Stomach smooth muscle (tissue), 2 donors: ENCODE results near the gene CA10.

Experiments used
- H3K27ac ChIP-seq: one replicate; pipeline ENCODE4 v1.7.0; 2013; ENCODE audit warnings: mild to moderate bottlenecking, low read length, inconsistent platforms
- H3K27me3 ChIP-seq, 2 donors: one replicate each; pipeline ENCODE4 v1.7.0; 2013; ENCODE audit warnings: low read length in 2 of 2; ENCODE audit not compliant: insufficient read depth in 2 of 2, control insufficient read depth in 1 of 2
- H3K36me3 ChIP-seq, 2 donors: one replicate each; pipeline ENCODE4 v1.7.0; 2013; ENCODE audit warnings: low read length in 2 of 2; ENCODE audit not compliant: control insufficient read depth in 2 of 2, insufficient read depth in 2 of 2
- H3K4me1 ChIP-seq: one replicate; pipeline ENCODE4 v1.7.0; 2013; ENCODE audit warnings: low read length; ENCODE audit not compliant: control insufficient read depth, insufficient read depth
- H3K4me3 ChIP-seq, 2 donors: one replicate each; pipeline ENCODE4 v1.7.0; 2013; ENCODE audit warnings: low read length in 2 of 2
- H3K9ac ChIP-seq, 2 donors: one replicate each; pipeline ENCODE4 v1.7.0; 2013; ENCODE audit warnings: low read length in 2 of 2, mild to moderate bottlenecking in 1 of 2
- H3K9me3 ChIP-seq, 2 donors: one replicate each; pipeline ENCODE4 v1.7.0; 2013; ENCODE audit warnings: low read length in 2 of 2; ENCODE audit not compliant: control insufficient read depth in 2 of 2
- donor health status: healthy.
- donor health status: Pancreatic carcinoma.

Gene CA10

DNA sequence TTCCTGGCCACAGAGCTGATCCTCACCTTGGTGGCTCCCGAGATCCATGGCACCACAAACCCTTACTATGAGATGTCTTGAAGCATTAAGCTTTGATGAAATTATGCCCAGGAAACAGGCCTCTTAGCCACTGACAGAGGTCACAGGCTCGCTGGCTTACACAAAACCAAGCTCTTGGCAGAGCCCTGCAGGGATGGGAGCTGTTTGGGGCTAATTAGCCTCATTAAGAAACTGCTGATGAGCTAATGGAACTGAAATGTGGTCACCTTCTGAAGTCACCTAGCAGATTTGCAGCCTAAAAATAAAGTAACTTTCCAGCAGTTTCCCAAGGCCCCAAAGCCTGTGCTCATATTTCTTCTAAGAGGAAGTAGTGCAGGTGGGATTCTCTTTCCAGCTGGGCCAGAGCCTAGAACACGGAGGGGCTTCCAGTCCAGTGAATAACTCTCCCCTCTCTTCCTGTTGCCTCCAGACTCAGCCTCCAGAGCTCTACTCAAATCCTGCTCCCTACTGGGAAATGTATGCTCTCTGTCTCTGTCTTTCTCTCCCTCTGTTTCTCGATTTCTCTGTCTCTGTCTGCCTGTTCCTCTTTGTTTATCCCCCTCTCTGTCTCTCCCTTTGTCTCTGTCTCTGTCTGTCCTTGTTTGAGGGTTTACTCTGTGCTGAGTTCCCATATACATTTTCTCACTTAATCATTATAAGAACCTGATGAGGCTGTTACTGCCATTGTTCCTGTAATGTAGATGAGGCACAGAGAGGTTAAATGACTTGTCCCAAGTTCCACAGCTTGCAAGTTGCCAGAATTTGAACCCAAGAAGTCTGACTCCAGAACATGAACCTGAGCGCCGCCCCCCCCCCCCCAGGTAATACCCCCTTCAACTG lies 338.9 kb downstream of the CA10 start:
- Histone ChIP-seq H3K9me3 (no peaks in the 10 kb centered on the region), H3K27me3 (no peaks in the 10 kb centered on the region), H3K36me3 (no peaks in the 10 kb centered on the region), H3K4me1 (no peaks in the 10 kb centered on the region), H3K4me3 (no peak overlapping the region), H3K27ac (no peak overlapping the region), H3K9ac (no peak overlapping the region)

DNA sequence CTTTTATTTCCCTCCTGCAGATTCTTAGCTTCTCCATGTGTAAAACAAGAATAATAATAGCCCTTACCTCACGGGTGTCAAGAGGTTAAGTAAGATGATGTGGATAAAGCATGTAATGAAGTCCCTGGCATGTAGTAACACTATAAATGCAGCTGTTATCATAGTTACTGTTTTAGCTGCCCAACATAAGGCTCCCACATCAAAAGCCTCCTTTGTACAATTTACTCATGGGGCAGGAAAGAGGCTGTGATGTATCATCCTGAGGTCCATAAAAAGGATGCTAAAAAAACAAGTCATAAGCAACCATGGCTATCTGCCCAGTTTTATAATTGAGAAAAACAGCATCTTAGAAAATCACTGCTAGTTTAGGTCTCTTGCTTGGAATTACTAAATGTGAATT lies 339.7 kb downstream of the CA10 start:
- Histone ChIP-seq H3K9ac (no peak overlapping the region), H3K27ac (no peak overlapping the region), H3K9me3 (no peaks in the 10 kb centered on the region), H3K27me3 (no peaks in the 10 kb centered on the region), H3K4me1 (no peaks in the 10 kb centered on the region), H3K36me3 (no peaks in the 10 kb centered on the region), H3K4me3 (no peak overlapping the region)

DNA sequence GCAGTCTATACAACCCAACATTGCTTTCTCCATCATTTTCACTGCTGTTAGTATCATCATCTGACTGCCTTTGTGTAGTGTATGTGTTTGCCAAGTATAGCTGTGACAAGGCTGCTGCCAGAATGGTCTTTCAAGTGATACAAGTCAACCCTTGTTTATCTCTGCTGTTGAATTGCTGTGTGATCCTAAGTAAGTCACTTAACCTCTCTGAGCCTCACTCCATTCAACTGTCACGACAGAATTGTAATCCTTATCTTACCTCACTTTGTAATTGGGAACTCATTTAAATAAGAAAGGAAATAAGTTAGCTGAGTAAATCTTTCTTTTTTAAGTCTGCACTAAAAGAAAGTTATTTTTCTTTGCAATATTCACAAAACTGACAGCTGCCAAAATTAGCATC lies 340.6 kb downstream of the CA10 start:
- H3K27me3 ChIP-seq, result no peaks in the 10 kb centered on the region
- H3K4me1 ChIP-seq, result no peaks in the 10 kb centered on the region
- H3K36me3 ChIP-seq, result no peaks in the 10 kb centered on the region
- H3K9ac ChIP-seq, result no peak overlapping the region
- H3K27ac ChIP-seq, result no peak overlapping the region
- no peaks in the 10 kb centered on the region for H3K9me3 ChIP-seq
- no peak overlapping the region for H3K4me3 ChIP-seq

DNA sequence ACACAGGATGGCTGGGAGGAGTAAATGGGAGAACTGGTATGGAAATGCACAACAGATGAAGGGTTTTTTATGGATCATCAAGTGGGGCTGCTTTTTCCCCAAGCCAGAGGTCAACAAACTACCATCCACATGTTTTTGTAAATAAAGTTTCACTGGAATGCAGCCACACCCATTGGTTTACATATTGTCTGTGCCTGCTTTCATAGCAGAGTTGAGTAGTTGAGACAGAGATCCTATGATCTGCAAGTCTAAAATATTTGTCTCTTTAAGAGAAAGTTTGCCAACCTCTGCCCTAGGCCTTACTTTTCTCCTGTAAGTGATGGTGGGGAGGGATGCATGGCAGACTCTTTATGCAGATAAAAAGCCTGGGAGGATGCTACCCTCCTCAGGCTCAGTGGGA lies 341.4 kb downstream of the CA10 start:
- Histone ChIP-seq H3K4me3 (no peak overlapping the region), H3K36me3 (no peaks in the 10 kb centered on the region), H3K27me3 (no peaks in the 10 kb centered on the region), H3K9me3 (no peaks in the 10 kb centered on the region), H3K27ac (no peak overlapping the region), H3K9ac (no peak overlapping the region), H3K4me1 (no peaks in the 10 kb centered on the region)

DNA sequence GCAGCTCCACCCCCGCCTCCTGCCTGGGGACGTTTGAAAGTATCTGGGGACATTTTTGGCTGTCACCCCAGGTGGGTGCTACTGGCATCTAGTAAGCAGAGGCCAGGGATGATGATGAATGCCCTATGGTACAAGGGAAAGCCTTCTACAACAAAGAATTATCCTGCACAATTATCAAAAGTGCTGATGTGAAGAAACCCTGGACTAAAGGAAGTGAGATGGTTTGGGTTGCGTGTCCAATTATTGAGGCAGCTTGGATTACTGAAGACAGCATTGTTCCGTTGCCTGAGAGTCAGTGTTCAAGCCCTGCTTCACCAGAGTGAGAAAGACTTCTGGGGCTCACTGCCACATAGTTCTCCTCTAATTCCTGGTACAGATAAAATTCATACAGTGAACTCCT lies 343.4 kb downstream of the CA10 start:
- Histone ChIP-seq H3K4me1 (no peaks in the 10 kb centered on the region), H3K4me3 (no peak overlapping the region), H3K9ac (no peak overlapping the region), H3K27ac (no peak overlapping the region), H3K9me3 (peaks cover 0 to 4% of the 10 kb centered on the region in 2 donors), H3K27me3 (no peaks in the 10 kb centered on the region), H3K36me3 (no peaks in the 10 kb centered on the region)

DNA sequence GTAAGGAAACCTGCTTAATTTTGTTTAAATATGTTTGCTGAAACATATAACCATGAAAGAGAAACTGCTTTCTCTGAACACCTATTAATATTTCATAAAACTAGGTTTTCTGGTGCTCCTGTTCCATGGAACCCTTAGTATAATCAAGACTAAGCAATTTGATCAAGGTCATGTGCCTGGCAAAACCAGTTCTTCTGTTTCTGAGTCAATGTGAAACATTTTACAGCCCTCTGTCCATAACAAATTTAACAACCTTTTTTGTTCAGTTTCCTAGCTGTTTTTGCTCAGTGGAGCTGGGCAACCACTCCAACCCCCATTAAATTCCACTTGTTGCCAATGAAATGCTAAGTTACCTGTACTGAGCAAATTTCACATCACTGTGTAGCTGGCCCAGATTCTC lies 344.0 kb downstream of the CA10 start:
- H3K27ac ChIP-seq, result no peak overlapping the region
- H3K4me1 ChIP-seq, result no peaks in the 10 kb centered on the region
- no peaks in the 10 kb centered on the region for H3K27me3 ChIP-seq
- no peaks in the 10 kb centered on the region for H3K36me3 ChIP-seq
- peaks cover 0 to 4% of the 10 kb centered on the region in 2 donors for H3K9me3 ChIP-seq
- no peak overlapping the region for H3K9ac ChIP-seq
- H3K4me3 ChIP-seq, result no peak overlapping the region

DNA sequence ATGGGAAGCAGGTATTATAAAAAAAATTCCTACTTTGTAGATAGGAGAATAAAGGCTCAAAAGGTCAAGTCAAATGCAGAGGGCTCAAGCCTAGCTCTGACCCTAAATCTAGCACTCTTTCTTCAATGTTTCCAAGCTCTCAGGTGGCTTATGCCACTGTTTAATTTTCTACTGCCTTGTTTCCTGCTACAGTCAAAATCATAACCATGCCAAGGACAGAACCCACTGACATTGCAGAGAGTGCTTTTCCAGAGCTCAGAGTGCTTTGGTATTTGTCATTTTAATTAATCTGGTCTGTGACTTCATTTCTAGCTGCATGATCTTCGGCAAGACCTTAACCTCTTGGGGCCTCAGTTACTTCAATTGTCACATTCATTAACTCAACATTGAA lies 344.7 kb downstream of the CA10 start:
- Histone ChIP-seq H3K9me3 (peaks cover 0 to 4% of the 10 kb centered on the region in 2 donors), H3K27ac (no peak overlapping the region), H3K4me3 (no peak overlapping the region), H3K36me3 (no peaks in the 10 kb centered on the region), H3K4me1 (no peaks in the 10 kb centered on the region), H3K27me3 (no peaks in the 10 kb centered on the region), H3K9ac (no peak overlapping the region)

DNA sequence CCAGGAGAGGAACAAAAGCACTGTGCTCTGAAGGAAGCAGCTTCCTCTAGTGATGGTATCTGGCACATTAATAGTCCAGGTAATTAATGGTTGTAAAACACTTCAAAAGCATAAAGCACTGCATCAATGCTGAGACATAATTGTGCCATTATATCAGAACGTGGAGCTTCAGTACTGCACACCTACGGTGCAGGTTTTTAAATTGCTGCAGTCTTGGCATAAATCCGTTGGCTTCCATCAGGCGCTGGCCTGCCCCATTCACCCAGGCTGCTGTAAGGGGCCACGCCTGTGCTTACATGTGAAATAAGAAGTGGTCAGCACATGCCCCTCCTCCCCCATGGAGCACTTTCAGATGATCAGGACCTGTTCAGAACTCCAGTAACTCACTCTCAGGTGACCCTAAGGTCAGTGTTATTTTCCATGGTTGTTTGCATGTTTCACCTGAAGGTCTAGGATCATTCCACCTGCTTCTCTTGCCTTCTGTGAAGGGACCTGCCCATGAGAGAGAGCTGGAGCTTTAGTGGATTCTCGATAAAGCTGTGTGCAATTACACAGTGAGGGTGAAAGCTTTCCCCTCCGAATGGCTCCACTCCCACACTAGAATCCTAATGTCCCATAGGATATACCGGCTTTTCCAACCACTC lies 345.3 kb downstream of the CA10 start:
- H3K36me3 ChIP-seq, result no peaks in the 10 kb centered on the region
- peaks cover 0 to 4% of the 10 kb centered on the region in 2 donors for H3K9me3 ChIP-seq
- no peak overlapping the region for H3K27ac ChIP-seq
- no peak overlapping the region for H3K4me3 ChIP-seq
- no peaks in the 10 kb centered on the region for H3K27me3 ChIP-seq
- H3K4me1 ChIP-seq, result no peaks in the 10 kb centered on the region
- no peak overlapping the region for H3K9ac ChIP-seq

DNA sequence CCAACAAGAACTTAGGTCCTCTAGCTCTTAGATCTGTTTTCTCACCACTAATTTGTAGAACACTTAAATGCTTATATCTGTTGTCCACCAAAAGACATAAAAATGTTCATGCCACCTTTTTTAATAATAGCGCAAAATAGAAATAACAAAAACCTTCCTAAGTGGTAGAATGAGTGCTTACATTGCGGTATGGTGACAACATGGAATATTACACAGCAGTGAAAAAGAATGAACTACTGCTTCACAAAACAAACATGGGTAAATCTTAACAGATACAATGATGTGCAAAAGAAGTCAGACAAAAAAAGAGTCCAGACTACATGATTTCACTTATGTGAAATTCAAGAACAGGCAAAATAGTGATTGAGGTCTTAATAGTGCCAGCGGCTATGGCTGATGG lies 351.1 kb downstream of the CA10 start:
- Histone ChIP-seq H3K9ac (no peak overlapping the region), H3K36me3 (no peaks in the 10 kb centered on the region), H3K9me3 (peaks cover 0 to 7% of the 10 kb centered on the region in 2 donors), H3K4me3 (no peak overlapping the region), H3K4me1 (no peaks in the 10 kb centered on the region), H3K27me3 (no peaks in the 10 kb centered on the region), H3K27ac (no peak overlapping the region)

DNA sequence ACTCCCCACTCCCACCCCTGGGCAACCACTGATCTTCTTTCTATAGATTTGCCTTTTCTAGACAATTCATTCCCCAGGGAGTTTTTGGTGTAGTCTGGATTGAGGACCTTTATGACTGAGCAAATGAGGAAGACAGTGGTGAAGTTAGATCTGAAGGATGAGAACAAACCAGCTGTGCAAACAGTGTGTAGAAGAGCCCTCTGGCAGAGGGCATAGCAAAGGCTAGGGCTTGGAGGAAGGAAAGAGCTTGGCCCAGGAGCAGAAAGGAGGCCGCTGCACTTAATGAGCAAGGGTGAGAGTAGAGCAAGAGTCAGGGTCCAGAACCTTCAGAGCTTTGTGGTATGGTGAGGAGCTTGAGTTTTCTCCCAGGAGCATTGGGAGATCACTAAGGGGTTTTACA lies 352.7 kb downstream of the CA10 start:
- Histone ChIP-seq H3K36me3 (no peaks in the 10 kb centered on the region), H3K27ac (no peak overlapping the region), H3K9me3 (peaks cover 0 to 2% of the 10 kb centered on the region in 2 donors), H3K4me3 (no peak overlapping the region), H3K27me3 (no peaks in the 10 kb centered on the region), H3K9ac (no peak overlapping the region), H3K4me1 (no peaks in the 10 kb centered on the region)

DNA sequence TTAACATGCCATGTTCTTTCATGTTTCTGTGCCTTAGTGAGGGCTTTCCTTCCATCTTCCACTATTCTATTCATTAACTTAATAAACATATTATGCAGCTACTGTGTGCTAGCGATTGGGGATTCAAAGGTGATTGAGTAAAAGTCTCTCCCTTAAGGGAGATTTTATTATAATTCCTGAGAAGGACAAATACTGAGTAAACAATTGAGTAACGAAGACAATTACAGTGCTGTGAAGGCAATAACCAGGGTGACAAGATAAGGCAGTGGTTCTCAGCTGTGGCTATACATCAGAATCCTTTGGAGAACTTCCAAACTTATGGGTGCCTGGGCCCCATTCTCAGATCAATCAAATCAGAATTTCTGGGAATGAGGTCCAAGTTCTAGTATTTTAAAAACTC lies 353.3 kb downstream of the CA10 start:
- Histone ChIP-seq H3K4me1 (no peaks in the 10 kb centered on the region), H3K9me3 (peaks cover 0 to 2% of the 10 kb centered on the region in 2 donors), H3K9ac (no peak overlapping the region), H3K27me3 (no peaks in the 10 kb centered on the region), H3K27ac (no peak overlapping the region), H3K36me3 (no peaks in the 10 kb centered on the region), H3K4me3 (no peak overlapping the region)
